HEK293 (cell line): ENCODE data around the gene RBCK1.

ENCODE experiments used
- CTCF ChIP-seq: fragments of 450-650 bp; formaldehyde crosslinking; IDR thresholded peaks from 2 replicates; pipeline ENCODE4 v1.5.1; 2016; ENCODE audit warnings: missing biosample characterization, missing genetic modification characterization
- MEIS1 ChIP-seq: sonication (generic); formaldehyde crosslinking; IDR thresholded peaks from 2 replicates; pipeline ENCODE4 v1.8.1; 2022; ENCODE audit warnings: missing genetic modification reagents, mild to moderate bottlenecking, borderline replicate concordance
- ZBTB26 ChIP-seq: fragments of 450-650 bp; formaldehyde crosslinking; optimal IDR thresholded peaks from 2 replicates; pipeline ENCODE3; 2016; ENCODE audit warnings: missing biosample characterization, mild to moderate bottlenecking, missing genetic modification characterization
- ZNF133 ChIP-seq: fragments of 450-650 bp; formaldehyde crosslinking; IDR thresholded peaks from 2 replicates; pipeline ENCODE4 v1.5.1; 2016; ENCODE audit warnings: missing biosample characterization, missing genetic modification characterization
- ZNF155 ChIP-seq: fragments of 450-650 bp; formaldehyde crosslinking; IDR thresholded peaks from 2 replicates; pipeline ENCODE4 v1.5.1; 2016; ENCODE audit warnings: missing biosample characterization, missing genetic modification characterization
- ZNF16 ChIP-seq: fragments of 450-650 bp; formaldehyde crosslinking; IDR thresholded peaks from 2 replicates; pipeline ENCODE4 v1.5.1; 2016; ENCODE audit warnings: low read depth, missing biosample characterization, missing genetic modification characterization
- ZNF792 ChIP-seq: fragments of 450-650 bp; formaldehyde crosslinking; IDR thresholded peaks from 2 replicates; pipeline ENCODE4 v1.5.1; 2016; ENCODE audit warnings: missing biosample characterization, missing genetic modification characterization

- TF ChIP-seq CTCF (tag by site-specific recombination) (no peak), ZNF16 (tag by site-specific recombination) (no peak), ZNF155 (tag by site-specific recombination) (no peak), ZNF133 (tag by site-specific recombination) (no peak), MEIS1 (CRISPR knock-in tag) (no peak), ZNF792 (tag by site-specific recombination) (no peak), ZBTB26 (tag by site-specific recombination) (no peak)
Measured at GRCh38 chr20:388034-388994, 19.8 kb upstream of the RBCK1 start.
